GM12892 (cell line): ENCODE data around the gene SEL1L.

ENCODE experiments used
- POLR2A ChIP-seq: IDR thresholded peaks from 2 replicates; pipeline ENCODE4 v1.6.1; 2011; ENCODE audit warnings: low read depth, low read length, control low read depth
- POLR2AphosphoS5 ChIP-seq: IDR thresholded peaks from 2 replicates; pipeline ENCODE4 v1.6.1; 2011; ENCODE audit warnings: low read depth, low read length, control low read depth
- TAF1 ChIP-seq: IDR thresholded peaks from 2 replicates; pipeline ENCODE4 v1.6.1; 2011; ENCODE audit warnings: low read depth, mild to moderate bottlenecking, control low read depth, low read length, borderline replicate concordance

- TF ChIP-seq POLR2A: no peak
- no peak for TF ChIP-seq POLR2AphosphoS5
- TF ChIP-seq TAF1: no peak
Measured at GRCh38 chr14:81557146-81557545, 23.5 kb upstream of the SEL1L start.
